T47D (cell line): ENCODE results near the gene CAPG.
"Not testable (repeated sequence)": the region's sequence is repeated elsewhere in the genome, so short reads cannot be mapped to it uniquely, and the experiment has no call there.

Experiments
- DNase-seq, 2 experiments: peaks; one replicate each; pipeline versions ENCODE4 v3.0.0 to v3.0.0-alpha.2; 2011 to 2012; ENCODE audit warnings: low read depth in 1 of 2, low spot score in 1 of 2
- JUND ChIP-seq: IDR thresholded peaks from 2 replicates; pipeline ENCODE4 v1.6.1; 2012; ENCODE audit warnings: low read depth
- in situ Hi-C: cut with HindIII; loops from 2 replicates; pipeline ENCODE4 v1.10.0; 2016; ENCODE audit warnings: low sequenced_read_pairs, low pct_unique_long_range_greater_than_20kb

CAPG gene

DNA sequence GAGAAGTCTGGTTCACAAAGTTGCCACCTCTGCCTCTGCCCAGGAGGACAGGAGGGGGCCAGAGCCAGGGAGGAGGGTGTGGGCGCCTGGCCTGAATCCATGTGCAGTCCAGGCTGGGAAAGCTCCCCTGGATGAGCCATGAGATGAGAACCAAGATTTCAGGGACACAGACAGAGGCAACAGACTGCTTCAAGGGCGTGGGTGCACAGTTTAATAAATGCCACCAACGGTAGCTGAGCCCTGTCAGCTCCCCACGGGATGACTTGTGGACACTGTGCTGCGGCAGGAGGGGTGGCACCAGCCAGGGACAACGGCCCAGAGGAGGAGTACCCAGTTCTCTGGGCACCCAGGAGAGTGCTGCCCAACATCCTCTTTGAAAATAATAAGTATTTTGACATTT lies 15.2 kb downstream of the CAPG start:
- DNase-seq: no peak
- no peak for TF ChIP-seq JUND
- in situ Hi-C loops: no loop called here

DNA sequence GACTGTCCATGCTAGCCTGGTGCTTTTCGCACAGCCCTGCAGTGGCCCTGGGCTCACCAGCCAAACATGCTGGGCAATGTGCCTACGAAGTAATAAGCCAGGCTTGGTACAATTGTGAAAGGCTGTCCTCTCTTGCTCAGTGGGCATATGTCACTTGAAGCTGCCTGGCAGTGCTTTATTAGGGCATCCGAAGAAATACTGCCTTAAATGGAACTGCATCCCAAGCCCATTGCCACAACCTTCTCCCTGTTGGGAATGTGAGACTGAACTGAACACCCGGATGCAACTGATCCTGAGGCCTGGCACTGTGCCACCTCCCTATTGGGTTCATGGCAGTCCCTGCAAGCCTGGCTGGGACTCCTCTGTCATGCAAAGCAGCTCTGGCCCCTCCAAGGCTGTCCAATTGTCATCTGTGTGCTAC lies 15.9 kb downstream of the CAPG start:
- peak in 1 of 2 experiments; percentile 36 for DNase-seq
- in situ Hi-C loops: no loop called here
- TF ChIP-seq JUND: no peak

DNA sequence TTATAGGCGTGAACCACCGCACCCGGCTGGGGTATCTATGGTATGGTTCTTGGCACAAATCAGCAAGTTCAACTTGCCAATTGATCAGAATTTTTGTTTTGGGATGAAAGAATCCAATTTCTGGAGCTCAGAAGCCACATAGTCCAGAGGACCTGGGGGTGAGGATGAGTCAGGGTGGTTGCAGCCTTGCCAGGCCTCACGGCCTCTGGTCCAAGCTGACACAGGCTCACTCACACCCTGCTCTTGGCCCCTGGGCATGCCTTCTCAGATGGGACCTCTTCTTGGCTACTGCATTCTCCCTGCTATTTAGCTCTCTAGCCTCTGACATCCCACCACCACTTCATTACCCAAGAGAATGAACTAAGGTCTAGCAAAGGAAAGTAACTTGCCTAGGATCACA lies 16.3 kb downstream of the CAPG start:
- DNase-seq: no peak
- no peak for TF ChIP-seq JUND
- in situ Hi-C loops: no loop called here

DNA sequence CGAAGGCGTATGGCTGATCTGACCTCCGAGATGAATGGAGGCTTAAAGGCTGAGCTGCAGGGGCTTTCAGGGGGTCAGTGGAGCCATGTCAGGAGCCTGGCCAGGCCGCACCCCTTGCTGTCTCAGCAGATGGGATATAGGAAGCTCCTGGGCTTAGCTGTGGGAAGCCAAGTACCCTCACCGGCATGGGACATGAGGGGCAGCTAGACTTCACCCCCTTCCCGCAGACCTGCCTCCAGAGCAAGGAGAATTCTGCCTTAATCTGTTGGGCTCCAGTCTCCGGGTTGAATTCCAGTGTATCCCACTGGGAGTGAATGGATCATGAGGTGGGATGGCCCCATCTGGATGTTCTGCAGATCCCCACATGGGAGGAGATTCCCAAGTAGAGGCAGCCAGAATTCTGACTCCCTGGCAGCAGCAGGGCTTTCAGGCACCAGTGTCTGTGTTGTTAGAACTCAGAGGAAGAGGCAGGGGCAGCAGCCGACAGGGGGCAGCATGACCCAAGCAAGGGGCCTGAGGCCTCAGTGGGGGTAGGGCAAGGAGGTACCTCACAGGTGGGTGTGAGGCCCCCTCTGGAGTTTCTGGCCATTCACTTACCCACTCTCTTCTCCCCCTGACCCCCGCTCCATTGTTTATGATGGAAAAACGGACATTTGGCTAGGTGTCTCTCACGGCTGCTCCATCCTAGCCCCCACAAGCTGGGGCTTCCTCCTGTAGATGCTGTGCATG lies 19.1 kb downstream of the CAPG start:
- TF ChIP-seq JUND: no peak
- in situ Hi-C loops: no loop called here
- DNase-seq: peak in 1 of 2 experiments; percentile 57

DNA sequence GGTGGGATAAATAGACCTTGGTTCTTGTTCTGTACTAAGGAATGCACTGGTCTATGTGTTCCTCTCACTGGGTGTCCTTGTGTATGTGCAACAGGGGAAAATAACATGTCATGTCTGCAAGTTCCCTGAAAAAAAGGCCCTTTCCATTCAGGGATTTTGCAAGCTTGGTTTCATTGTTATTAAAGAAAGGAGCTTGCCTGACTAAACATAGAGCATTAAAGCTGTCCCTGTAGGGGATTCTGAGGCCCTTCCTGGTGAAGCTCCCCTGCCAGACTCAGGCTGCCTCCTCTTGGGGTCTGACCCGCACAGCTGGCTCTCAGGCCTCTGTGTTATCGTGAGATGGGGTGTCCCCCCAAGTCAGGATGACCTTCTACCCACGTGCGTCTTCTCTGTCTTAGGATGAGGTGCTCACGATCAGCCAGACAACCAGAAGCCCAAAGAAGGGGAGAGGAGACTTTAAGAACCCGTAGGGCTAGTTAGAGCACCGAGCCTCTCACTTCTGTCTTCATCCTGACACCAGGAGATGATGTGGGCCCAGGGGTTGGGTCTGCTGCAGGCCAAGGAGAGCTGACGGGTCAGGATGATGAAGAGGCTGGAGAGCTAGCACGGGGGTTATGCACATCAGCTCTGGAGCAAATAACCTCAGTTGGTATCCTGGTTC lies 21.2 kb downstream of the CAPG start:
- in situ Hi-C loops: no loop called here
- DNase-seq: no peak
- TF ChIP-seq JUND: no peak

DNA sequence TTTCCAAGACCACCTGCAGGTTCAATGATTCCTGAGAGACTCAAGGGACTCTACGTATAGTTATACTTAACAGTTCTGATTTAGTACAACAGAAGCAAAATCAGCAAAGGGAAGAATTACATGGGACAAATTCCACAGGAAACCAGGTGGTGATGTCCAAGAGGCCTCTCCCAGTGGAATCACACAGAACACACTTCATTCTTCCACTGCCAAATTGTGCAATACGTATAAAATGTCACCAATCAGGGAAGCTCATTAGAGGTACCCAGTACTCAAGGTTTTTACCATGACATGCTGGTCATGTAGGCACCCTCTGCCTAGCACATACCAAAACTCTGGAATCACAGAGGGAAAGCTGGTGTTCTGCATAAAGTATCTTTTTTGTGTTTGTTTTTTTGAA lies 22.4 kb downstream of the CAPG start:
- DNase-seq: no peak
- in situ Hi-C loops: no loop called here
- TF ChIP-seq JUND: no peak

DNA sequence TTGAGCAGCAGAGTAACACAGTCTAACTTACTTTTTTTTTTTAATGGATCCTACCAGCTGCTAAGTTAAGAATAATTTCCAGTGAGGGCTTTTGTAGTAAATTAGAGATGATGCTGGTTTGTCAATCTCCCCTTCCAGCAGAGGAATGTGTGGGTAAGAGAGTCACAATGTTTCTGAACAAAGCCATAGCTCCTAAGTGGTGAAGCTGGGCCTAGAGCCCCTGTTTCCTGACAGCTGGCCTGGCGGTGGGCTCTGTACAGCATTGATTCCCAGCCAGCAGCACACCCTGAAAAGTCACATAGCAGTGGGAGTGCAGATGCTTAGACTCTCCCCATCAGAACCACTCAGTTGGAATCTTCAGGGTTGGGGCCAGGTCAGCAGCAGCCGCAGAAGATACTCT lies 24.4 kb downstream of the CAPG start:
- no peak for DNase-seq
- no peak for TF ChIP-seq JUND
- in situ Hi-C loops: no loop called here

DNA sequence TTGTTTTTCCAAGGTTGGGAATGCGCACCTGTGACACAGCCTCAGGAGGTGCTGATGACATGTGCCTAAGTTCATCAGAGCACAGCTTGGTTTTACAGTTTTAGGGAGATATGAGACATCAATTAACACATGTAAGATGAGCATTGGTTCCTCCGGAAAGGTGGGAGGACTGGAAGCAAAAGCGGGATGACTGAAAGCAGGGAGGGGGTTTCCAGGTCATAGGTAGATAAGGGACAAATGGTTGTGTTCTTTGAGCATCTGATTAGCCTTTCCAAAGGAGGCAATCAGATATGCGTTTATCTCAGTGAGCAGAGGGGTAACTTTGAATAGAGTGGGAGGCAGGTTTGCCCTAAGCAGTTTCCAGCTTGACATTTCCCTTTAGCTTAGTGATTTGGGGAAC lies 26.3 kb downstream of the CAPG start:
- no peak for DNase-seq
- TF ChIP-seq JUND: no peak
- in situ Hi-C loops: no loop called here

DNA sequence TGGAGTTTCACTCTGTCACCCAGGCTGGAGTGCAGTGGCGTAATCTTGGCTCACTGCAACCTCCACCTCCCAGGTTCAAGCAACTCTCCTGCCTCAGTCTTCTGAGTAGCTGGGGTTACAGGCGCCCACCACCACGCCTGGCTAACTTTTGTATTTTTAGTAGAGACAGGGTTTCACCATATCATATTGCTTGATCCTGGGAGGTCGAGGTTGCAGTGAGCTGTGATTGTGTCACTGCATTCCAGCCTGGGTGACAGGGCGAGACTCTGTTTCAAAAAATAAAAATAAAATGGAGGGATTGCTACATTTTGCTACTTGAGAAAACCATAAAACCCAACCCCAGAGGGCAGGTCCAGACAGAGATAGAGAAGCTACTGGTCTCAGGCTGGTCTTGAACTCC lies 27.0 kb downstream of the CAPG start:
- in situ Hi-C loops, DNase-seq: not testable (repeated sequence)

DNA sequence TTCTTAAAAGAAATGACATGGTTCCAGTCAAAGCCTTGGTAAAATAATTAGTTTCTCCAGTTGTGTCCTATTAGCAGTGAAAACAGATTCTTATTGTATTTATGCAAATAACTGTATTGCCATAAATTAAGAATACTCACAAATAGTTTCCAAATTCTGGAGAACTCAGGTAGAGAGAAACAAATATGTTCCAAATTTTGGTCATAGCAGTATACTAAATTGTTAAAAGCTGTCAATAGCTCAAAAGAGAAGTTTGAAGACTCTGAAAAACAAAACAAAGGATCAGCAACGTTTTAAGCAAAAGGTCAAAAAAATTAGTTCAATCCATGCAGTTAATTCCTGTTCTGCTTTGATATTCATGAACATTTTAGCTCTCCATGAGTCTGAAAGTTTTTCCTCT lies 30.1 kb downstream of the CAPG start:
- DNase-seq: no peak
- in situ Hi-C loops: no loop called here
- TF ChIP-seq JUND: no peak

DNA sequence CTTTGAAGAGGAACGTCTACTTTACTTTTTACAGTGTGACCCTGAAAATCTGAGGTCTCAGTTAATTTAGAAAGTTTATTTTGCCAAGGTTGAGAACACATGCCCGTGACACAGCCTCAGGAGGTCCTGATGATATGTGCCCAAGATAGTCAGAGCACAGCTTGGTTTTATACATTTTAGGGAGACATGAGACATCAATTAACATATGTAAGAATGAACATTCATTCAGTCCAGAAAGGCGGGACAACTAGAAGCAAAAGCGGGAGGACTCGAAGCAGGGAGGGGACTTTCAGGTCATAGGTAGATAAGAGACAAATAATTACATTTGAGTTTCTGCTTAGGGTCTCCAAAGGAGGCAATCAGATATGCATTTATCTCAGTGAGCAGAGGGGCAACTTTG lies 31.9 kb downstream of the CAPG start:
- DNase-seq: no peak
- in situ Hi-C loops: no loop called here
- TF ChIP-seq JUND: no peak

DNA sequence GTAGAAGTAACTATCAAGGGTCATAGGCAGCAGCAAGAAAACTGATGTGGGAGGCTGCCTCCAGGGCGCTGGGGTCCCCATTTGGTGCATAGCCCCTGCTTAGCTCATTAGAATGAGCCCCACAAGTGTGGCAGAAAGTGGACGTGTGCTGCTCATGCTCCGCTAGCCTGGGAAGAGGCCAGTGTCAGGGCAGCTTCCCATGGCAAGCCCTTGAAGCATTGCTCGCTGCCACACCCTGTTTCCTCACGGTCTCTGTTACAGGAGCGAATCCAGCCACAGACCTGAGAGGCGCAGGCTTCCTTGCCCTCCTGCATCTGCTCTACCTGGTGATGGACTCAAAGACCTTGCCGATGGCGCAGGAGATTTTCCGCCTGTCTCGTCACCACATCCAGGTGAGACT lies 33.1 kb downstream of the CAPG start:
- DNase-seq: no peak
- in situ Hi-C loops: no loop called here

DNA sequence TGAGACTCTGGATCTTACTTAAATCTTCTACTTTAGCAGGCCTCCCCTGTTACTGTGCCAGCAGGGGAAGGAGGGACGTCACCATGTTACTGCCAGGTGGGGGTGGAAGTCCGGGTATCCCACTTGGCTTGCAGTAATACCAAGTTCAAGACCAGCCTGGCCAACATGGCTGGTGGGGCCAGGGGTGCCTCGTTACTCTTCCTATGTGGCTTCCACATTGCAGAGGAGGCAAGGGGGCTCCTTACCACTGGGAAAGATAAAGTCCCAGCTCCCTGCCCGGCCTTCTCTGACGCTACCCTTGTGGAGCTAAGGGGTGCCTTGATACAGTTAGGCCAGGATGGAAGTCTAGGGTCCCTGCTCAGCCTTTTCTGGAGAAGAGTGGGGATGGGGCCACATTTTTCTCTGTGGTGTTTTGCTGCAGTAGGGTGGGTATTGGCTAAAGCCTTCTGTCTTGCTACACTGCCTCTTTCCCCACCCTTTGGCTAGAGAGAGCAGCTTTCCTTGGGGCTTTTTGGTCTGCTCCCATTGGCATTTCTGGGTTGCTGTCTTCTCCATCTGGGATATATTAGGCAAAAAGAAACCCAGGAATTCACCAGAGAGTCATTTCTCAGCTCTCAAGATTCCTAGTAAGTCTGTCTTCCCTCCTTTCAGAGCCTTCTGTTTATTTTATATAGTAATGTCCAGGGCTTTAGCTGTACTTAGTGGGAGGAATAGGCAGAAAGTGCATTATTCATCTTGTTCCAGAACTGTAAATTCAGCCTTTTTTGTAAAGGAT lies 33.7 kb downstream of the CAPG start:
- in situ Hi-C loops: no loop called here
- no peak for TF ChIP-seq JUND
- DNase-seq: no peak

More for the DNA sequence above, 33.1 kb downstream of the CAPG start:
- no peak for TF ChIP-seq JUND

DNA sequence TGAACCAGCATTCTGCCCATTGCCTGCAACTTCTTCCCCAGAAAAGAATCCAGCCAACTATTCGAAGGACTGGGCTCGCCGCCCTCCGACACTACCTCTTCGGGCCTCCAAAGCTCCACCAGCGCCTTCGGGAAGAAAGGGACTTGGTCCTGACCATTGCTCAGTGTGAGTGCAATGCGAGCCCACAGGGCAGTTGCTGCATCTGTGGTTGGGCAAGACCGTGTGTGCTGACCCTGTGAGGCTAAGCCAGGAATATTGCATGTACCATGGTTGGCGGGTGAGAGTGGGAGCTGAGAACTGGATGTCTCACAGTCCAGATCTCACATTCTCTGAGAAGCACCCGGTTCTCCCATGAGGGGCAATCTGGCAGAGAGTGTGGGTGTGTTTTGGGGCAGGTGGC lies 39.1 kb downstream of the CAPG start:
- no peak for DNase-seq
- TF ChIP-seq JUND: no peak
- in situ Hi-C loops: no loop called here
